HG03175 (cell line): ENCODE results near the gene MAP3K6.

Source experiments
- ATAC-seq: cut with Tn5 transposase; IDR thresholded peaks from one replicate; pipeline ENCODE4 v1.9.1; 2021; ENCODE audit warnings: mild to moderate bottlenecking, moderate library complexity; ENCODE audit not compliant: unreplicated experiment

MAP3K6 gene

GRCh38 chr1:27358038-27358927, 8.5 kb downstream of the MAP3K6 start:
- ATAC-seq, result no peak

GRCh38 chr1:27357281-27358037, 9.3 kb downstream of the MAP3K6 start:
- no peak for ATAC-seq

- ATAC-seq, result no peak
Observed at GRCh38 chr1:27356619-27357280, 10.0 kb downstream of the MAP3K6 start.

- ATAC-seq, result no peak
Observed at GRCh38 chr1:27356277-27356618, 10.5 kb downstream of the MAP3K6 start.

GRCh38 chr1:27355683-27356082, 11.1 kb downstream of the MAP3K6 start:
- ATAC-seq, result no peak

- ATAC-seq, result no peak
Observed at GRCh38 chr1:27353629-27354028, 13.1 kb downstream of the MAP3K6 start.

GRCh38 chr1:27353166-27353565, 13.6 kb downstream of the MAP3K6 start:
- ATAC-seq, result no peak

- no peak for ATAC-seq
Observed at GRCh38 chr1:27351541-27352107, 15.1 kb downstream of the MAP3K6 start.

- no peak for ATAC-seq
Observed at GRCh38 chr1:27350663-27351540, 15.9 kb downstream of the MAP3K6 start.

GRCh38 chr1:27349784-27350662, 16.7 kb downstream of the MAP3K6 start:
- no peak for ATAC-seq

- ATAC-seq, result no peak
Observed at GRCh38 chr1:27348861-27349783, 17.6 kb downstream of the MAP3K6 start.

- no peak for ATAC-seq
Observed at GRCh38 chr1:27346991-27347624, 19.7 kb downstream of the MAP3K6 start.

- no peak for ATAC-seq
Observed at GRCh38 chr1:27346357-27346756, 20.4 kb downstream of the MAP3K6 start.

GRCh38 chr1:27345272-27345671, 21.5 kb downstream of the MAP3K6 start:
- ATAC-seq, result no peak

GRCh38 chr1:27343639-27344025, 23.1 kb downstream of the MAP3K6 start:
- no peak for ATAC-seq

- ATAC-seq, result no peak
Observed at GRCh38 chr1:27342778-27343638, 23.8 kb downstream of the MAP3K6 start.

GRCh38 chr1:27342391-27342777, 24.4 kb downstream of the MAP3K6 start:
- no peak for ATAC-seq
